ENCODE results near the gene AMPD2.

AMPD2 gene

GRCh38 chr1:109649491-109649914 is 29.9 kb downstream of the AMPD2 start:
- FAIRE-seq (no peak), DNase-seq (ENCODE audit: insufficient read length, low spot score) (no peak)
- TF ChIP-seq, protein P1, sequence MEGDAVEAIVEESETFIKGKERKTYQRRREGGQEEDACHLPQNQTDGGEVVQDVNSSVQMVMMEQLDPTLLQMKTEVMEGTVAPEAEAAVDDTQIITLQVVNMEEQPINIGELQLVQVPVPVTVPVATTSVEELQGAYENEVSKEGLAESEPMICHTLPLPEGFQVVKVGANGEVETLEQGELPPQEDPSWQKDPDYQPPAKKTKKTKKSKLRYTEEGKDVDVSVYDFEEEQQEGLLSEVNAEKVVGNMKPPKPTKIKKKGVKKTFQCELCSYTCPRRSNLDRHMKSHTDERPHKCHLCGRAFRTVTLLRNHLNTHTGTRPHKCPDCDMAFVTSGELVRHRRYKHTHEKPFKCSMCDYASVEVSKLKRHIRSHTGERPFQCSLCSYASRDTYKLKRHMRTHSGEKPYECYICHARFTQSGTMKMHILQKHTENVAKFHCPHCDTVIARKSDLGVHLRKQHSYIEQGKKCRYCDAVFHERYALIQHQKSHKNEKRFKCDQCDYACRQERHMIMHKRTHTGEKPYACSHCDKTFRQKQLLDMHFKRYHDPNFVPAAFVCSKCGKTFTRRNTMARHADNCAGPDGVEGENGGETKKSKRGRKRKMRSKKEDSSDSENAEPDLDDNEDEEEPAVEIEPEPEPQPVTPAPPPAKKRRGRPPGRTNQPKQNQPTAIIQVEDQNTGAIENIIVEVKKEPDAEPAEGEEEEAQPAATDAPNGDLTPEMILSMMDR (IDR thresholded peaks at IDR 0.05; ENCODE audit: insufficient read depth, missing control alignments) = peak; percentile 75

- TF ChIP-seq, protein P1 (IDR thresholded peaks at IDR 0.05; ENCODE audit: insufficient read depth, missing control alignments) = no peak
- FAIRE-seq (no peak), DNase-seq (ENCODE audit: insufficient read length, low spot score) (no peak)
Observed at GRCh38 chr1:109650609-109651008, 31.0 kb downstream of the AMPD2 start.

DNA sequence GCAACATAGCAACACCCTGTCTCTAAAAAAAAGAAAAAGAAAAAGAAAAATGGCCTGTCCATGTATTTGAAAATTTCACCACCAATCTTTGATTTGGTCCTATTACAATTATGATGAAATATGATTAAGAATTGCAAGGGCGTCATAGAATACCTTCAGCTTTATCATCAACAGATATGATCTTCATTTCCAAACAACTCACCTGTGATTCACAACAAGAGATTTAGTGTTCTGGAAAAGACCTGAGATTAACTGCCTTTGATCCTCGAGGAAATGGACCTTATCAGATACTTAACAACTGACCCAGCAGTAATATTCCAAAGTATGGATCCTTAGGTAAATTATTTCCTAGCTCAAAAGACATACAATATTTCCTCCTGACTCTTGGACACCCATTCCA is 32.8 kb downstream of the AMPD2 start:
- TF ChIP-seq, protein P1 (IDR thresholded peaks at IDR 0.05; ENCODE audit: insufficient read depth, missing control alignments) = no peak
- no peak for DNase-seq (ENCODE audit: insufficient read length, low spot score)
- FAIRE-seq = no peak

DNA sequence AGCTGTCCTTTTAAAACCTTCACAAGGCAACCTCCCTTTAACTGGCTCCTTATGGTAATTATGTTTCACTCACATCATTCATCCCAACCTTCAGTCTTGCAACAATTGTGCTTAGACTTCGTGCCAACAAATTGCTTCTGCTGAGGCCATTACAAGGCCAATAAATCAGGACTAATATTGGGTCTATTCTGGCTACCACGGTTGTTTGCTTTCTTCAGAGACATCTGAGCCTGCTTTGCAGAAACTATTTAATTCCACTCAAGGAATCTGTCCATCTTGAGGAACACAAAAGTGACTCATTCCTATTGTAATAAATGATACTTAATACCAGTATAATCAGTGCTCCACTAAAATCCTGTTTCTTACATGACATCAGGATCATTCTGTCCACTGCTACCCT is 33.7 kb downstream of the AMPD2 start:
- TF ChIP-seq, protein P1 (IDR thresholded peaks at IDR 0.05; ENCODE audit: insufficient read depth, missing control alignments) = no peak
- DNase-seq (ENCODE audit: insufficient read length, low spot score) (no peak), FAIRE-seq (no peak)

- TF ChIP-seq, protein P1 (IDR thresholded peaks at IDR 0.05; ENCODE audit: insufficient read depth, missing control alignments) = no peak
- DNase-seq (ENCODE audit: insufficient read length, low spot score) = no peak
- FAIRE-seq = no peak
Observed at GRCh38 chr1:109654519-109654918, 34.9 kb downstream of the AMPD2 start.

DNA sequence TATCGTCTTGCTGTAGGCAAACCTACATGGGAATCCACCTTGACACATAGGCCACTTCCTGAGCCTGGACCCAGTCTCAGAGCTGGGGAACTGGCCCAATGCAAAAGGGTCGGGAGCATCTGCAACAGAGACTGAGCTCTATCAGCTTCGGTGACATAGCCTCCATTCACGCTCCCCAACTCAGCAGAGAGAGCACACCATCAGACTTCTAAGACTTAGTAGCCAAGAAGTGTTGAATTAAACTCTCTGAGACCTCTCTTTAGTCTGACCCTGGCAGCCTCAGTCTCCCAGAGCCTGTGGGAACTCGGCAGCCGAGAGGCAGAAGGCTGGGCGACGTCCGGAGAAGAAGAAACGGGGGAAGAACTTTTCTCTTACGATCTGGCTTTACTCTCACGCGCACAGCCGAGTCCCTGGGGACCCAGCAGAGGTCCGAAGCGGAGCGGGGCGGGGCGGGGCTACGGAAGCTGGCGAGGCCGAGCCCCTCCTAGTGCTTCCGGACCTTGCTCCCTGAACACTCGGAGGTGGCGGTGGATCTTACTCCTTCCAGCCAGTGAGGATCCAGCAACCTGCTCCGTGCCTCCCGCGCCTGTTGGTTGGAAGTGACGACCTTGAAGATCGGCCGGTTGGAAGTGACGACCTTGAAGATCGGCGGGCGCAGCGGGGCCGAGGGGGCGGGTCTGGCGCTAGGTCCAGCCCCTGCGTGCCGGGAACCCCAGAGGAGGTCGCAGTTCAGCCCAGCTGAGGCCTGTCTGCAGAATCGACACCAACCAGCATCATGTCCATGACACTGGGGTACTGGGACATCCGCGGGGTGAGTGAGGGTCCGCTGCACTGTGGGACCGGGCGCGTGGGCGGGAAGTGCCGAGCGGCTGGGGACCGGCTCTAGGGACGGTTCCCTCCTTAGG is 36.2 kb downstream of the AMPD2 start, which contains the start of gene GSTM4:
GSTM4 (plus strand) TSS at position 485 of the 905 bp plus-strand sequence; CDS start at position 776, 291 bp downstream.
- FAIRE-seq (no peak), DNase-seq (ENCODE audit: insufficient read length, low spot score) (peak; percentile 78)
- TF ChIP-seq, protein P1 (IDR thresholded peaks at IDR 0.05; ENCODE audit: insufficient read depth, missing control alignments) = no peak

DNA sequence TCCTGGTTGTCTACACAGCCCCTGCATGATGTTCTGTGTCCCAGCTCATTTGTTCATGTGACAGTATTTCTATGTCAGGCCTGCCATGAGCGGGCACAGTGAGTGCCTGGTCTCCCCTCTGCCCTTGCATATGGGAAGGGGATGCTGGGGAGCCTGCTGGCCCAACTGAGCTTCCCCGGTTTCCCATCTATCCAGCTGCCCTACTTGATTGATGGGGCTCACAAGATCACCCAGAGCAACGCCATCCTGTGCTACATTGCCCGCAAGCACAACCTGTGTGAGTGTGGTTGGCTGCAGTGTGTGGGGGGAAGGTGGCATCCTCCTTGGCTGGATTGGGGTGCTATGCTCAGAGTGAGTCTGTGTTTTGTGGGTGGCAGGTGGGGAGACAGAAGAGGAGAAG is 37.8 kb downstream of the AMPD2 start:
- TF ChIP-seq, protein P1 (IDR thresholded peaks at IDR 0.05; ENCODE audit: insufficient read depth, missing control alignments) = no peak
- DNase-seq (ENCODE audit: insufficient read length, low spot score) (no peak), FAIRE-seq (no peak)
